HG03571 (cell line): ENCODE data around the gene RAB31.

Experiments
- ATAC-seq: cut with Tn5 transposase; IDR thresholded peaks from one replicate; pipeline ENCODE4 v1.9.1; 2021; ENCODE audit not compliant: unreplicated experiment

Gene RAB31

DNA sequence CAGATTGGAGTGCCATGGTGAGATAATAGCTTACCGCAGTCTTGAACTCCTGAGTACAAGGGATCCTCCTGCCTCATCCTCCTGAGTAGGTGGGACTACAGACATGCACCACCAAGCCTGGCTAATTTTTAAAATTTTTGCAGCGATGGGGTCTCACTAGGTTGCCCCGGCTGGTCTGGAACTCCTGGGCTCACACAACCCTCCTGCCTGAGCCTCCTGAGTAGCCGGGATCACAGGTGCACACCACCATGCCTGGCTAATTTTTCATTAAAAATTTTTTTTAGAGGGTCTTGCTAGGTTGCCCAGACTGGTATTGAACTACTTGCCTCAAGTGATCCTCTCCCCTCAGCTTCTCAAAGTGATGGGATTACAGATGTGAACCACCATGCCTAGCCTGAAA lies 27.8 kb downstream of the RAB31 start:
- no peak for ATAC-seq

DNA sequence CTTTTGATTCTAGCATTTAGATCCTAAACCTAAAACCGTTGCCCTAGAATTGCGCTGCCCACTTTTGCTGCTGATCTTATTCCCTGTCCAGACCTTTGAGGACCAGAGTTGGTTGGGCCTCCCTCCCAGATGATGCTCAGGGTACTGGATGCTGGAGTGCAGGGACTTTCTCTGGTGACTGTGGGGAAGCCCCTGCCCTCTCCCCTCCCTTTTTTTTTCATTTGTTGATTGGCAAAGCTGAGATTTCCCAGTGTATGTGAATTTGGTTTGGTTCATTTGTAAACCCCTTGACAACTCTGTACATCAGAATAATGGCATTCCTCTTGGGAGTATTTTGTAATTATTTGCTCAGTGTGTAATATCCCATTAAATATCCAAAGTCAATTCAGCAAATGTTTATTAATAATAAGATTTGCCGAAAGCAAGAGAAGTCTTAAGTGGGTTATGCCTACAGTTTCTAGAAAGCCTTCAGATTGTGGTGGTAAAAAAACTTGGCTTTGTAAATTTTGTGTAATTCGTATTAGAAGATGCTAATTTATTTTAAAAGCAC lies 28.3 kb downstream of the RAB31 start:
- no peak for ATAC-seq

DNA sequence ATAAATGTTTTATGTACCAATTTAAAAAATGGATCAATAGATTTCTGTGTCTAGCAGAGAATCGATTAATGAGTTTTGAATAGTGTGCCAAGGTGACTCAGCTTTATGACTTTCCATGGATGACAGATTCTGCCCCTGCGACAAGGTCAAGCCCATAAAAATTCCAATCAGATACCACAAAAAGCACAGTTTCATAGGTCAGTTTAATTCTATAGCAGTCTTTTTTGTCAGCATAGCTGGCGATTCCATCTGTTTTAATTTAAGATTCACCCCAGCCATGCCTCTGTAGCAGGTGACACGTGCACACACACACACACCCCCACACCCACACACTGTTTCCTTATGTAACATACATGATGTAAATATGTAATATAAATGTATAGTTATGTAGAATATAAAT lies 28.9 kb downstream of the RAB31 start:
- ATAC-seq: no peak

DNA sequence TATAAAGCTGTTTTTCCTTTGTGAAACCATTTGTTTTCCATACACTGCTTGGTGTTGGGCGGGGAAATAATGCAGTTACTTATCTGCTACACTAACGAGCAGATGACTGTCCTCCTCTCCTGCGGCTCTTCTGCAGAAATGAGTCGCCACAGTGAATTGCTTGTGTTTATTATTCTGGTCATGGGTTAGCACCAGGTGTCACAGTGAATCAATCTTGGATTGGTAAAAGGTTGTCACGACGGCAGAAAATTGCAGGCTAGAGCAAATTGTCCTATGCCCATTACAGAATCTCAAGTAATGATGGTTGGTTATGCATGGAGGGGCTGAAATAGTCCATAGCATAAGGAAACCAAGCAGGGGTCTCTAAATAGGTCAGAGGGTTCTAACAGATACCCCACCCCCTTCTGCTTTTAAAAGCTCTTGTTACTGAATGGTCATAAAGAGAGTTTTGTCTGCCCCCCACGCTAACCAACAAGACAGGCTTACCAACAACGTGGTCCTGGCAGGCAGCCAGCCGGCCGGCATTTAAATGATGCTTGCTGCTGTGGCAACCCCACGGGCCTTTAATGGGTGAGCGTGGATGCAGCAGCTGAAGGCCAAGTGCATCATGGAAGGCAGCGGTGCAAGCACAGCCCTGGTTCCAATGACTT lies 29.5 kb downstream of the RAB31 start:
- no peak for ATAC-seq

DNA sequence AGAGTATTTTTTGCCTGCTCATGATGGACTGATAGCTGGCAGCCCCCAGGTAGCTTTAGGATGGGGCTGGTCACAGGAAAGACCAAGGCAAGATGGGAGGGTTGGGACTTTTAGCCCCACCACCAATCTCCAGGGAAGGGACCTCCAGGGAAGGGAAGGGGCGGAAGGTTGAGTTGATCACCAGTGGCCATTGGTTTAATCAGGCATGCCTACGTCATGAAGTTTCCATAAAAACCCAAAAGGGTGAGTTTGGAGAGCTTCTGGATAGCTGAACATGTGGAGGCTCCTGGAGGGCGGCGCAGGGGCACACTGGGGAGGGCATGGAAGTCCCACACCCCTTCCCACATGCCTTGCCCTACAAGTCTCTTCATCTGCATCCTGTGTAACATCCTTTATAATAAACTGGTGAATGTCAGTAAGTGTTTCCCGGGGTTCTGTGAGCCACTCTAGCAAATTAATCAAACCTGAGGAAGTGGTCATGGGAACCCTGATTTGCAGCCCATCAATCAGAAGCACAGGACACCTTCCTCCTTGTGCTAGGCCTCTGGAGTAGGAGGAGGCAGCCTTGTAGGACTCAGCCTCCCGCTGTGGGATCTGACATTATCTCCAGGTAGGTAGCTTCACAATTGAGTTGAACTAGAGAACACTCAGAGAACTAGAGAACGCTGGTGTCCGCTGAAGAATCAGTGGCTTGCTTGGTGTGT lies 30.3 kb downstream of the RAB31 start:
- no peak for ATAC-seq

DNA sequence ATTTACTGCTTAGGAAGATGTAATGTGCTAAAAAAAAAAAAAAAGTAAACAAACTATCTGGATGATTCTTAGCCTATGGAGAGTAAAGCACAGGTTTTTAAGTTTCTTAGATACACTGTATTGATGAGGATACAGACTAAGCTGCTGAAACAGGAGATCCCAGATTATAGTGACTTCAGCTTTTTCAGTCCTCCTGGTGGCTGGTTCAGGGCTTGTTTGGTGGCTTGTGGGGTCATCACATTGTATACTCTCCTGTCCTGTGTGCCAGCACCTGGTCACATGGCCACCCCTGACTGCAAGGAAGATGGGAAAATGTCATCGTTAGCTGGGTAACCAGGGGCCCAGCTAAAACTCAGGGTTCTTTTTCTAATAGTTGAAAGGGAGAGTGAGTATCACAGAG lies 31.4 kb downstream of the RAB31 start:
- no peak for ATAC-seq

DNA sequence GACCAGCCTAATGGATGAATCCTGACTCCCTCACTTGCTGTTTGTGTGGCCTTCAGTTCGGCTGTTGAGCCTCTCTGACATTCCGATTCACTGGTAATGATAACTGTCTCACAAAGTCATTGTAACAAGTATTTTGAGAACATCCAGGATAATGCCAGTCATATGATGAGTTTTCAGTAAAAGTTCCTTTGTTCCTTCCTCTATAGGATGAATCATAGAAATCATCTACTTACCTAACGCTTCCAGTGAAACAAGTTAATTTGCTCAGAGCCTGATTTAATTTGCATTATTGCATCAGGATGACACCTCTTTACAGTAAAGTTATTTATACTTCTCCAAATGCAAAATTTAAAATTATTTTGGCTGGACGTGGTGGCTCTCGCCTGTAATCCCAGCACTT lies 32.0 kb downstream of the RAB31 start:
- no peak for ATAC-seq

DNA sequence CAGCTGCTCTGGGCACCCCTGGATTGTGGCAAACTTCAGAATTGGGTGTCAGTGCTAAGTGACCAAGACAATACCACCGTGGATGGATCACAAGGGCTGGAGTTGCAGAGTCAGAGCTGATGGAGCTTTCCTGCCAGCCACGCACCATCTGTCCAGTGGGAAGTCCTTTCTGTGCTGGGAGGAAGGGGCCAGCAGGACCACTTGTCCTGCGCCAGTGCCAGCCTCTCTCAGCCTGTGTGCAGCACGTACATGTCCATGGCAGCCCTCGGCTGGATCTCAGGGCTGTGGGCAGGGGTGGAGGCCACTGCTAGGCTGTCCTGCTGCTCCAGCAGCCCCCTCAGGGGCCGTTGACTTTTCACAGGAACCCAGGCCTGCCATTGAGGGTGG lies 33.3 kb downstream of the RAB31 start:
- no peak for ATAC-seq

DNA sequence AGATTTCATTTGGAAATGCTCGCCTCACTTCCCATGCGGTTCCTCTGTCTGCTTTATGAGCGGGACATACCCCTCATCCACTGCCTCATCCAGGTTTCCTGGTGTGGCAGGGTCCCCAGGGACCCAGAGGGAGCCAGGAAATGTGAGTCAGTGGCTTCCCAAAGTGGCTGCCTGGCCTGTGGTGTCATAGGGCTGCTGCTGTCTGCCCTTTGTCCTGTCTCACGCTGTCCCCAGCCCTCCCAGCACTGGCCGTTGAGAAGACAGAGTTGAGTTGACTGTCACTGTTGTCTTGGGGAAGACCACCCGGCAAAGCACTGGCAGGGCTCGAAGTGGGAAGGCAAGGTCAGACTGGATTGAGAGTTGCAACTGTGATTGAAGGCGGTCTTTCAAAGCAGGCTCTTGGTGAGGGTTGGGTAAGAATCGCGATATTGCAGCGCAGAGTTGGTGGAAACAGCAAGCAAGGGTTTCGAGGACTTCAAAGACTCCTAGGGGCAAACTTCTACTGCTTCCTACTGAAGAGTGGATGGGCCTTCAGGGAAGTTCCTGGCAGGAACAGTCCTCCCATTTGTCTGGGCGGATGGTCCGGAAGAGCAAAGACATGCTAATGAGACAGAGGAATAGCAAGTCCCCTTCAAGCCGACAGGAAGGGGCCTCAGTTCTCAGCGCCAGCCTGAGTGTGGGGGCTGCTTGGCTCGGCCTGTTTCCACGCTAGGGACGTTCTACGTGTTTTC lies 33.9 kb downstream of the RAB31 start:
- ATAC-seq: no peak

DNA sequence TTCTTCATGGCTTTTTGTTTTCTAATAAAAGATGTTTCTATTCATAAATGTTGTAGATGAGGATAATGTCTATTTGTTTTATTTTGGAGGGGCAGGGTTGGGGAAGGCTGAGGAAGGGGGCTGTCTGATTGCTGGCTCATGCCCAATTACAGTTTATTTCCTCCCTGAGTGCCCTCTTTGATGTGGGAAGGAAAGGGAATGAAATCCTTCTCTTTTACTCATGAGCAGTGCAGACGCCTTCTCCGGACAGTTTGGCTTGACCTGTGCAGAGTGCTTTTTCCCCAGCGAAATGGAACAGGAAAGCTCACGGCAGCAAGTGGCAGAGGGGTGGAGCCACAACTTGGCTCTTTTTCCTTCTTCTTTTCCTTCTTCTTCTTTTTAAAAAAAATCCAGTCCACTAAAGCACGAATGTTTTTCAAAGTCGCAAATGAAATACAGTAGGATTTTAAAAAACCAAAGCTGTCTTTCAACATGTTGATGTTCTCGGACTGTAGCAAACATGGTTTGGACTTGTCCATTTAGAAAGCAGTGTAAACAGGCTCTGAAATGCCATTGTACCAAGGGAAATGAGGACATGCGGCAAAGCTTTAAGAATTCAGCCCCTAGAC lies 34.5 kb downstream of the RAB31 start:
- ATAC-seq: no peak

DNA sequence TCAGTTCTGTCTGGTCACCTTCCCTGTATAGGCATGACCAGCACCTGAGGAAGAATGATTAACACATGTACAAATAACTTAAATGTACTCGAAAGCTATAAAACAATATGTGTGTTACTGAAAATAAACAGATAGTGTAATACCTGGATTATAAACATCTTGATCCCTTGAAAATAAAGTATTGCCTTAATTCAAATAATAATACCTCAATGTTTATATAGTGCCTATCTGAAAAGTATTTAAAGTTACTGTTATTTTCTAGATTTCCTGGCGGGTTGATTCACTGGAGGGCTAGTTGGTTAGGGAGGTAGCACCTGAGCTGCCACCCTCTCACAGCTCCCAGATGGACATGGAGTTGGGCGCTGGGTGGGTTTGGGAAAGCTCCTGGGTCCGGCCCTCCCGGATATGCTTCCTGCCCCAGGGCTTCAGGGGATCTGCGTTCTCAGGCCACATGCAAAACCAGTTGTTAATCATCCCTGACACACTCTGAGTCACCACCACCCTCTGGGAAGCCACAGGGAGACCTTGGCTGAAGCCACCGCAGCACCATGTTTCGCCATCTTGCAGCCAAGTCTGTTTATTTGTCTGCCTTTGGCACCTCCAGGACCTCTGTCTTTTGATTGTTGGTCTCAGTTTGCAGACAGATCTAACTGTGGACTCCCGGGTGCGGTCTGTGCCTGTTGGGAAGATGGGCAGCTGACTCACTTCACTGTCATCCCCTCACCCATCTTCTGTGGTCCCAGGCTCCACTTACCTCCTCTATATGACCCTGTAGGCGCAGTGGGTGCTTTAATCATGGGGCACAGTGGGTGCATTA lies 35.3 kb downstream of the RAB31 start:
- ATAC-seq: no peak

DNA sequence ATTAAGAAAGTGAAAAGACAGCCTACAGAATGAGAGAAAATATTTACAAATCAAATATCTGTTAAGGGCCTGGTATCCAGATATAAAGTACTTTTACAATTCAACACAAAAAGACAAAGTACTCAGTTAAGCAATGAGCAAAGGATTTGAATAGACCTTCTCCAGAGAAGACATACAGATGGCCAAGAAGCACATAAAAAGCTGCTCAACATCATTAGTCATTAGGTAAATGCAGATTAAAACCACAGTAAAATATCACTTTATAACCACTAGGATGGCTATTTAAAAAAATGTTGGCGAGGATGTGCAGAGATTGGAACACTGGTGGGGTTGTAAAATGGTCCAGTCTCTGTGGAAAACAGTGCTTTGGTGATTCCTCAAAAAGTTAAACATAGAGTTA lies 38.9 kb downstream of the RAB31 start:
- ATAC-seq: no peak

DNA sequence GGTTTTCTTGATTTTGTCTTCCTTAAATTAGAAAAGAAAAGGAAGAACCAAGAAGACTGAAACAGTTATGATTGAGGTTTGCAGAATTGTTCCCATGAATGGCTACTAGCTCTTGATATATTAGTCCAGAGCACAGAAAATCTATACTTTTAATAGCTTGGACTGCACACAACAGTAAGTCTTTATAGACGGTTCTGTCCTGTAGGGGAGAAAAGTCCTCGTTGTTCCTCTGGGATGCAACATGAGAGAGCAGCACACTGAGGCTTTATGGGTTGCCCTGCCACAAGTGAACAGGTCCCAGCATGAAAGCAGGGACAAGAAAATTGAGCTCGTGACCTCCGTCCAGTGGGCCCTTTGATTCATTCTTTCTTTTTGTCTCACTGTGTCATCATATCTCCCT lies 41.5 kb downstream of the RAB31 start:
- ATAC-seq: no peak

DNA sequence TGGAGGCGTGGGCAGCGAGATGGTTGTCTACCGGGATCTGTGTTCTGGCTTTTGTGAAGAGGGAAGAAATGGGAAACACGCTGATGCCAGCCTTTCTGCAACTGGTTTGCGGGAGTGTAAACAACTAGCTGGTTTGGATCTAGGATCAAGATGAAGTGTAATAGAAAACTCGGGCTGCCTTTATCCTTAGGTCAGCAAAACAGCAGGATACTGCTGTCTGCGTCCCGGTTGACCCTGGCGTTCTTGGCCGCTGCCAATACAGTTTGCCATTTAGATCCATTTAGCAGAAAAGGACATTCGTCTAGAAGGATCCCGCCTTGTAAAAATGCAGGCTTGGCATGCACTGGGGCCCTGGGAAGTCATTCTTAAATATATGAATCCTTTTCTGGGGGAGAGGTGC lies 42.0 kb downstream of the RAB31 start:
- no peak for ATAC-seq

DNA sequence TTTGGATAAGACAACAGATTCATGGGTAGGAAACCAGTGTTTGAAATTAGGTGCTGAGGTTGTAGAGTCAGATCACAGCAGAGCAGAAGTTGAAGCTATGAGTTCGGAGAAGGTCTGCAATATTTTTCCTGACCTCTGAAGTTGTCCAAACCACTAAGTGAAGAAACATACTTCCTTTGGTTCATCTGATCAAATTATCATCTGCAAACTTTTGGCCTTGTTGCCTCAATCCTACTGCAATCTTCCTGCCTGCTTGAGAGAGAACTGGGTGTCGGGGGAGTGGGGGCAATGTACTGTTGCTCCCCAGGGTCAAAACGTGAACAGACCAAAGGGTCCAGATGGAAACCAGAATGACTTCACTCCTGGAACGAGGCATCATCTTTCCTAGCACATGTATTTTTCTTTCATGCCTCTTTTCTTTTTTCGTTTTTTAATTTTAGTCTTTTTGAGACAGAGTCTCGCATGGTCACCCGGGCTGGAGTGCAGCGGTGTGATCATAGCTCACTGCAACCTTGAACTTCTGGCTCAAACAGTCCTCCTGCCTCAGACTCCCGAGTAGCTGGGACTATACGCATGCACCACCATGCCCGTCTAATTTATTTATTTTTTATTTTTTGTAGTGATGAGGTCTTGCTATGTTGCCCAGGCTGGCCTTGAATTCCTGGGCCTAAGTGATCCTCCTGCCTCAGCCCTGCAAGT lies 42.7 kb downstream of the RAB31 start:
- no peak for ATAC-seq

DNA sequence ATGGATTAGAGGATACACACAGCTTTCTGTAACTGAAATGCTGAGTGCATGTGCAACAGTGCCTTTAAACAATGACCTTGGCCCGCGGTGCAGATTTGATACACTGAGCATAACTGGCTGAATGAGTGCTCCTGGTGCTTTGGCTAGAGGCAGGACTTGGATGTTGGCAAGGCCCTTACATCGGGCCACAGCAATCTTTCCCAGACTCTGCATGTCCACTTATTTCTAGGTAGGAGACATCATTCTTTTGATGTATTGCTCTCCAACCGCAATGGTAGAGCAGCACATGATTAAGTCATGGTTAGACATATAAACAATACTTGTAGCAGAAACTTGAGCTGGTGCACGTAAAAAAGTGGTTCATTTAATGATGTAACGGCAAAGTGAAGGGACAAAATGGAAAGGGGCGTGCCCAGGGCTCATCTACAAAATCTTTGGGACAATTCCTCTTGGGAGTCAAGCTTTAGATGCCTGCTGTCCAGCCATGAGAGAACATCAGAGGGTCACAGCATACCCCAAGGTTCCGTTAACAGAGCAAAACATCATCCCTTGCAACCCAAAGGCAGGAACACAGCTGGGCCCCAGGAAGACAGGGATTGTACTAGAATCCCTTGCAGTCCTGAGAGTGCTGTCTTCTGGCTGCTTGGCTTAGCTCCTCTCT lies 43.4 kb downstream of the RAB31 start:
- ATAC-seq: no peak

DNA sequence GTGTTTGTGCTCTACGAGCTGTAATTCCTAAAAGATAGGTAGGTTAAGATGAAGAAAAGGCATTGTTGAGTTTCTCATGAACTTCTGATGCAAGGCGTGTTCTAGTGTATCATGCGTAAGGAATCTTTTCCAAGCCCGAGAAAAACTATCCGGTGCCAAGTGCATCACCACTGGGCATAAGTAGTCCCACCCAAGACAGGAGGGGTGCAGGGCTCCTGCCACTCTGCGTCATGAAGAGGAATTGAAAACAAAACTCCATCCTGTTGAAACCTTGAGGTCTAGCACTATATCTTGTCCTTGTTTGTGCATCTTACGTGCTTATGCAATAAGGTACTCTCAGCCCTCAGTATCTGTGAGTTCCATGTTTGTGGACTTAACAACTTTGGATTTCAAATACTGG lies 45.7 kb downstream of the RAB31 start:
- no peak for ATAC-seq

DNA sequence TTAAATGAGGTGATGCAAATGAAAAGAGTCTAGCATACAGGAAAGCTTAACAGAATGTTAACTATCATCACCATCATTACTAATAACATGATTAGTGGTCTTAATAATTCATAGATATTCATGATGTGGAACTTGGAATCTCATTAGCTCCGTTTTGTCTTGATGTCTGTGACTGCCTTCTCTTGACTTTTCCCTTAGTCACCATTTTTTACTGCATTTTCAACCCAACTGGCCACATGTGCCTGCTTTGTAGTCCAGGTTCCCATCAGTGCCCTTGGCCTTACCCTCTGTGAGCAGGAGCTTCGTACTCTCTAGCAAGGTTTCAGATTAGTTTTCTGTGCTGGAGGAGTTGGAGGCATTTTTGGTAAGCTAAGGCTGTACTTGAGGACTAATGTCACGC lies 47.0 kb downstream of the RAB31 start:
- ATAC-seq: no peak

DNA sequence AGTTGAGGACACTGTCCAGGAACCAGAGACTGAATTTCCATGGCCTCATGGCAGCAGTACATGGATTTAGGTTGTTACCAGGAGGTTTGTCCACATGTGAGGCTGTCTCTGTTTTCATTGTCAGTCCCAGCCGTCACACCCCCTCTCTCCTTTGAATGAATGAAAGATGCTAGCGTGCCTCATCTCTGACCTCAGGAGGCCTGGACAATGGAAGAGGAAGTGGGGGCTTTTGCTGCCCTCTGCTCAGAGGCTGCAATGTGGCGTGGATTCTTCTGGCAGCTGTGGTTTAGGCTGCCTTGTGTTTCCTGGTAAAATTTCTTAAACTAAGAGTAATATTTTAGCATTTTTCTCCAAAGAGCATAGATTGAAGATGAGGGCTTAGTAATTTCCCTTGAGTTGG lies 47.5 kb downstream of the RAB31 start:
- no peak for ATAC-seq
